SK-N-SH (cell line): ENCODE results near the gene ALPI.

Experiments used
- ELF1 ChIP-seq: IDR thresholded peaks from 2 replicates; pipeline ENCODE4 v1.4.0; 2012
- GABPA ChIP-seq: IDR thresholded peaks from 2 replicates; pipeline ENCODE4 v1.4.0; 2012; ENCODE audit warnings: low read depth, mild to moderate bottlenecking
- JUND ChIP-seq: IDR thresholded peaks from 2 replicates; pipeline ENCODE4 v1.4.0; 2012
- POLR2AphosphoS5 ChIP-seq: IDR thresholded peaks from 2 replicates; pipeline ENCODE4 v1.6.1; 2012; ENCODE audit warnings: low read depth, low read length
- RXRA ChIP-seq: IDR thresholded peaks from 2 replicates; pipeline ENCODE4 v1.4.0; 2012; ENCODE audit warnings: low read depth, mild to moderate bottlenecking, borderline replicate concordance
- SIN3A ChIP-seq: IDR thresholded peaks from 2 replicates; pipeline ENCODE4 v1.6.1; 2012; ENCODE audit warnings: low read depth, mild to moderate bottlenecking, low read length, moderate library complexity, borderline replicate concordance
- SMC3 ChIP-seq: IDR thresholded peaks from 2 replicates; pipeline ENCODE4 v1.6.1; 2012; ENCODE audit warnings: low read depth, low read length, improper control_type of control experiment
- TF ChIP-seq, protein P1 (sequence below): IDR thresholded peaks from 2 replicates; pipeline ENCODE4 v1.4.0; 2012; ENCODE audit warnings: low read depth, borderline replicate concordance
- TF ChIP-seq, protein P2 (sequence below): fragments of 200-600 bp; sonication (generic); IDR thresholded peaks from 2 replicates; pipeline ENCODE4 v1.6.1; 2017; ENCODE audit warnings: antibody characterized with exemption, mild to moderate bottlenecking, moderate library complexity
- TF ChIP-seq, protein P3 (sequence below): IDR thresholded peaks from 2 replicates; pipeline ENCODE4 v1.6.1; 2012; ENCODE audit warnings: mild to moderate bottlenecking, low read depth, low read length, moderate library complexity

DNA sequence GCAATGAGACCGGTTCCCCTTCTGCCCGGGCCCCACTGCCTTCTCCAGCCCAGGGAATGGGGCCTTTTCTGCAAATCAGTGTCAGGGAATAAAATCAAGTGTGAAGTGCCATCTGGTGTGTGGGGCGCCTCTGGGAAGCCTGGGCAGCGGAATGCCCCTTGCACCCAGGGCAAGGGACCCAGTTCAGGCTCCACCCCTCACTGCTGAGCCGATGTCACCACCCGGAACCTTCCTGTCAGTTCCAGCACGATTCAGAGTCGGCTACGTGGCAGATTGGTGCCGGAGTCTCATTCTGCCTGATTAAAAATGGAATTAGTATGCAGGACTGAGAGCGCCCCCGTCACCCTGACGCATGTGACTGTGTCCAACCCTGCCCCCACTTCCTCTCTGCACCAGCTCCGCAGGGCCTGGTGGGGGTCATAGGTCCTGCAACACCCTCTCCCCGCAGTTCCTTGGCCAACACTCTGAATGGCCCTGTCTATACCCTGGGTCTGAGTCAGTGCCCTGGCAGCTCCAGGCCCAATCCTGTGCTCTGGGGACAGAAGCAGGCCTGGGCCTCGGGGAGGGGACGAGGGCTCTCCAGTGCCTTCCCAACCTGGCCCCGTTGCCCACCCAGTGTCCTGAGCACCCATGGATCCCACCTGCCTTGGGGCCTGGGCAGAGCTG, 8.2 kb upstream of the ALPI start:
- TF ChIP-seq, protein P1, sequence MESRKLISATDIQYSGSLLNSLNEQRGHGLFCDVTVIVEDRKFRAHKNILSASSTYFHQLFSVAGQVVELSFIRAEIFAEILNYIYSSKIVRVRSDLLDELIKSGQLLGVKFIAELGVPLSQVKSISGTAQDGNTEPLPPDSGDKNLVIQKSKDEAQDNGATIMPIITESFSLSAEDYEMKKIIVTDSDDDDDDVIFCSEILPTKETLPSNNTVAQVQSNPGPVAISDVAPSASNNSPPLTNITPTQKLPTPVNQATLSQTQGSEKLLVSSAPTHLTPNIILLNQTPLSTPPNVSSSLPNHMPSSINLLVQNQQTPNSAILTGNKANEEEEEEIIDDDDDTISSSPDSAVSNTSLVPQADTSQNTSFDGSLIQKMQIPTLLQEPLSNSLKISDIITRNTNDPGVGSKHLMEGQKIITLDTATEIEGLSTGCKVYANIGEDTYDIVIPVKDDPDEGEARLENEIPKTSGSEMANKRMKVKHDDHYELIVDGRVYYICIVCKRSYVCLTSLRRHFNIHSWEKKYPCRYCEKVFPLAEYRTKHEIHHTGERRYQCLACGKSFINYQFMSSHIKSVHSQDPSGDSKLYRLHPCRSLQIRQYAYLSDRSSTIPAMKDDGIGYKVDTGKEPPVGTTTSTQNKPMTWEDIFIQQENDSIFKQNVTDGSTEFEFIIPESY: no peak
- TF ChIP-seq POLR2AphosphoS5 (no peak), SMC3 (no peak), GABPA (no peak), SIN3A (no peak), JUND (no peak), ELF1 (no peak), RXRA (no peak)
- TF ChIP-seq, protein P2, sequence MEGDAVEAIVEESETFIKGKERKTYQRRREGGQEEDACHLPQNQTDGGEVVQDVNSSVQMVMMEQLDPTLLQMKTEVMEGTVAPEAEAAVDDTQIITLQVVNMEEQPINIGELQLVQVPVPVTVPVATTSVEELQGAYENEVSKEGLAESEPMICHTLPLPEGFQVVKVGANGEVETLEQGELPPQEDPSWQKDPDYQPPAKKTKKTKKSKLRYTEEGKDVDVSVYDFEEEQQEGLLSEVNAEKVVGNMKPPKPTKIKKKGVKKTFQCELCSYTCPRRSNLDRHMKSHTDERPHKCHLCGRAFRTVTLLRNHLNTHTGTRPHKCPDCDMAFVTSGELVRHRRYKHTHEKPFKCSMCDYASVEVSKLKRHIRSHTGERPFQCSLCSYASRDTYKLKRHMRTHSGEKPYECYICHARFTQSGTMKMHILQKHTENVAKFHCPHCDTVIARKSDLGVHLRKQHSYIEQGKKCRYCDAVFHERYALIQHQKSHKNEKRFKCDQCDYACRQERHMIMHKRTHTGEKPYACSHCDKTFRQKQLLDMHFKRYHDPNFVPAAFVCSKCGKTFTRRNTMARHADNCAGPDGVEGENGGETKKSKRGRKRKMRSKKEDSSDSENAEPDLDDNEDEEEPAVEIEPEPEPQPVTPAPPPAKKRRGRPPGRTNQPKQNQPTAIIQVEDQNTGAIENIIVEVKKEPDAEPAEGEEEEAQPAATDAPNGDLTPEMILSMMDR: no peak
- TF ChIP-seq, protein P3, sequence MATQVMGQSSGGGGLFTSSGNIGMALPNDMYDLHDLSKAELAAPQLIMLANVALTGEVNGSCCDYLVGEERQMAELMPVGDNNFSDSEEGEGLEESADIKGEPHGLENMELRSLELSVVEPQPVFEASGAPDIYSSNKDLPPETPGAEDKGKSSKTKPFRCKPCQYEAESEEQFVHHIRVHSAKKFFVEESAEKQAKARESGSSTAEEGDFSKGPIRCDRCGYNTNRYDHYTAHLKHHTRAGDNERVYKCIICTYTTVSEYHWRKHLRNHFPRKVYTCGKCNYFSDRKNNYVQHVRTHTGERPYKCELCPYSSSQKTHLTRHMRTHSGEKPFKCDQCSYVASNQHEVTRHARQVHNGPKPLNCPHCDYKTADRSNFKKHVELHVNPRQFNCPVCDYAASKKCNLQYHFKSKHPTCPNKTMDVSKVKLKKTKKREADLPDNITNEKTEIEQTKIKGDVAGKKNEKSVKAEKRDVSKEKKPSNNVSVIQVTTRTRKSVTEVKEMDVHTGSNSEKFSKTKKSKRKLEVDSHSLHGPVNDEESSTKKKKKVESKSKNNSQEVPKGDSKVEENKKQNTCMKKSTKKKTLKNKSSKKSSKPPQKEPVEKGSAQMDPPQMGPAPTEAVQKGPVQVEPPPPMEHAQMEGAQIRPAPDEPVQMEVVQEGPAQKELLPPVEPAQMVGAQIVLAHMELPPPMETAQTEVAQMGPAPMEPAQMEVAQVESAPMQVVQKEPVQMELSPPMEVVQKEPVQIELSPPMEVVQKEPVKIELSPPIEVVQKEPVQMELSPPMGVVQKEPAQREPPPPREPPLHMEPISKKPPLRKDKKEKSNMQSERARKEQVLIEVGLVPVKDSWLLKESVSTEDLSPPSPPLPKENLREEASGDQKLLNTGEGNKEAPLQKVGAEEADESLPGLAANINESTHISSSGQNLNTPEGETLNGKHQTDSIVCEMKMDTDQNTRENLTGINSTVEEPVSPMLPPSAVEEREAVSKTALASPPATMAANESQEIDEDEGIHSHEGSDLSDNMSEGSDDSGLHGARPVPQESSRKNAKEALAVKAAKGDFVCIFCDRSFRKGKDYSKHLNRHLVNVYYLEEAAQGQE: no peak
